GM12878 (cell line): ENCODE data around the gene CIRBP. TPM values are rescaled to one million over a fixed set of nuclear protein-coding genes. Genes with fewer than 3 reads are reported as not detected.

Experiments
- BMI1 ChIP-seq: fragments of 450-650 bp; IDR thresholded peaks from 2 replicates; pipeline ENCODE4 v1.6.1; 2016; ENCODE audit warnings: mild to moderate bottlenecking, moderate library complexity, borderline replicate concordance
- CEBPB ChIP-seq, 2 experiments: fragments of 150-350 bp in 1 of 2; IDR thresholded peaks; 2 replicates each; pipeline ENCODE4 v1.6.1; 2012 to 2014; ENCODE audit warnings: low read depth in 2 of 2, low read length in 2 of 2, borderline replicate concordance in 1 of 2, inconsistent platforms in 1 of 2
- CREB1 ChIP-seq: IDR thresholded peaks from 2 replicates; pipeline ENCODE4 v1.6.1; 2012; ENCODE audit warnings: low read depth, mild to moderate bottlenecking, inconsistent platforms
- NR2F1 ChIP-seq: fragments of 450-650 bp; conservative IDR thresholded peaks from 2 replicates; pipeline ENCODE4 v1.6.1; 2017; ENCODE audit warnings: mild to moderate bottlenecking
- SMAD1 ChIP-seq: fragments of 450-650 bp; IDR thresholded peaks from 2 replicates; pipeline ENCODE4 v1.6.1; 2018; ENCODE audit warnings: mild to moderate bottlenecking, low read depth; ENCODE audit not compliant: partially characterized antibody
- STAT1 ChIP-seq: fragments of 450-650 bp; conservative IDR thresholded peaks from 2 replicates; pipeline ENCODE4 v1.6.1; 2014; ENCODE audit warnings: antibody characterized with exemption, mild to moderate bottlenecking
- SUPT20H ChIP-seq: IDR thresholded peaks from 2 replicates; pipeline ENCODE4 v1.6.1; 2011; ENCODE audit warnings: low read depth, mild to moderate bottlenecking, low read length, moderate library complexity, borderline replicate concordance; ENCODE audit not compliant: control insufficient read depth
- TBL1XR1 ChIP-seq: IDR thresholded peaks from 2 replicates; pipeline ENCODE4 v1.6.1; 2012; ENCODE audit warnings: low read depth, low read length, improper control_type of control experiment
- ZNF274 ChIP-seq: IDR thresholded peaks from one replicate; pipeline ENCODE4 v1.8.0; 2011; ENCODE audit not compliant: insufficient read length, insufficient read depth
- polyA plus RNA-seq, 11 experiments: library from polyadenylated mRNA; depleted of rRNA in 4 of 11; unstranded in 6 of 11; stranded (reverse) in 5 of 11; fragments of >200 nt; fragmentation: Nextera tagmentation in 4 of 11; fragmentation: Illumina TruSeq in 1 of 11; extraction: Ambion mirVana in 4 of 11; extraction: Trizol in 1 of 11; gene quantifications; 1 replicate in 1 of 11; 2 replicates in 10 of 11; pipeline versions ENCODE4 v1.2.1 to v1.2.3, GENCODE V29; 2011 to 2016; ENCODE audit warnings: inconsistent platforms in 2 of 11, missing spikeins in 2 of 11, low read depth in 1 of 11
- total RNA-seq, 4 experiments: library from RNA; depleted of rRNA in 3 of 4; stranded (reverse); fragments of >200 nt in 3 of 4; fragmentation: Illumina TruSeq in 1 of 4; extraction: Trizol in 1 of 4; gene quantifications; 2 replicates each; pipeline versions ENCODE4 v1.2.1 to v1.2.3, GENCODE V29; 2013 to 2021
- TF ChIP-seq, protein P1 (sequence below): fragments of 450-650 bp; IDR thresholded peaks from 2 replicates; pipeline ENCODE4 v1.6.1; 2017; ENCODE audit warnings: mild to moderate bottlenecking
- TF ChIP-seq, protein P2 (sequence below): fragments of 450-650 bp; IDR thresholded peaks from 2 replicates; pipeline ENCODE4 v1.6.1; 2017; ENCODE audit warnings: low read depth, mild to moderate bottlenecking, moderate library complexity
- TF ChIP-seq, protein P3 (sequence below): fragments of 450-650 bp; IDR thresholded peaks from 2 replicates; pipeline ENCODE4 v1.6.1; 2017; ENCODE audit warnings: antibody characterized with exemption, mild to moderate bottlenecking, moderate library complexity
- TF ChIP-seq, protein P4 (sequence below): fragments of 450-650 bp; IDR thresholded peaks from 2 replicates; pipeline ENCODE4 v1.6.1; 2018; ENCODE audit warnings: mild to moderate bottlenecking, low read depth, moderate library complexity; ENCODE audit not compliant: partially characterized antibody
- TF ChIP-seq, protein P5 (sequence below): IDR thresholded peaks from 2 replicates; pipeline ENCODE4 v1.6.1; 2011; ENCODE audit warnings: low read depth, mild to moderate bottlenecking, low read length, moderate library complexity, borderline replicate concordance; ENCODE audit errors: extremely low read depth
- TF ChIP-seq, protein P6 (sequence below): fragments of 450-650 bp; conservative IDR thresholded peaks from 2 replicates; pipeline ENCODE4 v1.6.1; 2017; ENCODE audit warnings: mild to moderate bottlenecking, moderate library complexity

CIRBP gene
- total and polyA plus RNA-seq, 10 of the 15 experiments (the other 5 are each of a cell fraction or from before 2014, with no cell fraction given), result 27.6 to 335 (median 229) TPM

DNA sequence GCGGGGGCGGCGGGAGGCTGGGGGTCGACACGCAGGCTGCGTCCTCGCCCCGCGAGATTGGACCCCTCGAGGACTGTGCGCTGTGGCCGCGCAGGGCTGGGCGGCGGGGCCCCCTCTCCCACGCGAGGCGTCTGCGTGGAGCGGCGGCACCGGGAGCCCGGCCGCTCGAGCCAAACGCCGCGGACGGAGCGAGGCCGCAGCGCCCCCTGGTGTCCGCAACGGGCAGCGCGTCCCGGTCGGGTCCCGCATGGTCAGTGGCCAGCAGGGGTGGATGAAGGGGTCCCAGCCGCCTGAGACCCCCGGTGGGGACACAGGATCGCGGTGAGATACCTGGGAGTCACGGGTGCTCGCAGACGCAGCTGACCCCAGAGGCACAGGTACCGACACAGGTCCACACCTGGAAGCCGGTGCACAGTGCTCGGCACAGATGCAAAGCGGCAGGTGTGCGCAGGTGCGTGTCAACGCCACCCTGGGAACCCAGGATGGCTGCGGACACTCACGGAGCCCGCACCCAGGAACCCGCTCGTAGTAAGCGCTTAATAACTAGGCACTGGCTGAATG is 2.1 kb upstream of the CIRBP start (continued):
- TF ChIP-seq, protein P1, sequence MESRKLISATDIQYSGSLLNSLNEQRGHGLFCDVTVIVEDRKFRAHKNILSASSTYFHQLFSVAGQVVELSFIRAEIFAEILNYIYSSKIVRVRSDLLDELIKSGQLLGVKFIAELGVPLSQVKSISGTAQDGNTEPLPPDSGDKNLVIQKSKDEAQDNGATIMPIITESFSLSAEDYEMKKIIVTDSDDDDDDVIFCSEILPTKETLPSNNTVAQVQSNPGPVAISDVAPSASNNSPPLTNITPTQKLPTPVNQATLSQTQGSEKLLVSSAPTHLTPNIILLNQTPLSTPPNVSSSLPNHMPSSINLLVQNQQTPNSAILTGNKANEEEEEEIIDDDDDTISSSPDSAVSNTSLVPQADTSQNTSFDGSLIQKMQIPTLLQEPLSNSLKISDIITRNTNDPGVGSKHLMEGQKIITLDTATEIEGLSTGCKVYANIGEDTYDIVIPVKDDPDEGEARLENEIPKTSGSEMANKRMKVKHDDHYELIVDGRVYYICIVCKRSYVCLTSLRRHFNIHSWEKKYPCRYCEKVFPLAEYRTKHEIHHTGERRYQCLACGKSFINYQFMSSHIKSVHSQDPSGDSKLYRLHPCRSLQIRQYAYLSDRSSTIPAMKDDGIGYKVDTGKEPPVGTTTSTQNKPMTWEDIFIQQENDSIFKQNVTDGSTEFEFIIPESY, result no peak
- TF ChIP-seq CREB1 (no peak), STAT1 (peak; percentile 56; the same call in 1 of the 2 replicates), SMAD1 (no peak), CEBPB (IDR thresholded peaks at IDR 0.05; ENCODE audit: borderline replicate concordance in 1 of 2, low read depth in 2 of 2, low read length in 2 of 2) (0 out of 4 replicates have a peak, but pooled peaks of 1 of the 2 experiments have one; percentile 7), NR2F1 (peak; percentile 79), TBL1XR1 (no peak; the same call in 1 of the 2 replicates), ZNF274 (no peak), BMI1 (no peak), SUPT20H (no peak)
- TF ChIP-seq, protein P2, sequence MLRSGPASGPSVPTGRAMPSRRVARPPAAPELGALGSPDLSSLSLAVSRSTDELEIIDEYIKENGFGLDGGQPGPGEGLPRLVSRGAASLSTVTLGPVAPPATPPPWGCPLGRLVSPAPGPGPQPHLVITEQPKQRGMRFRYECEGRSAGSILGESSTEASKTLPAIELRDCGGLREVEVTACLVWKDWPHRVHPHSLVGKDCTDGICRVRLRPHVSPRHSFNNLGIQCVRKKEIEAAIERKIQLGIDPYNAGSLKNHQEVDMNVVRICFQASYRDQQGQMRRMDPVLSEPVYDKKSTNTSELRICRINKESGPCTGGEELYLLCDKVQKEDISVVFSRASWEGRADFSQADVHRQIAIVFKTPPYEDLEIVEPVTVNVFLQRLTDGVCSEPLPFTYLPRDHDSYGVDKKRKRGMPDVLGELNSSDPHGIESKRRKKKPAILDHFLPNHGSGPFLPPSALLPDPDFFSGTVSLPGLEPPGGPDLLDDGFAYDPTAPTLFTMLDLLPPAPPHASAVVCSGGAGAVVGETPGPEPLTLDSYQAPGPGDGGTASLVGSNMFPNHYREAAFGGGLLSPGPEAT, result no peak
- TF ChIP-seq, protein P3, sequence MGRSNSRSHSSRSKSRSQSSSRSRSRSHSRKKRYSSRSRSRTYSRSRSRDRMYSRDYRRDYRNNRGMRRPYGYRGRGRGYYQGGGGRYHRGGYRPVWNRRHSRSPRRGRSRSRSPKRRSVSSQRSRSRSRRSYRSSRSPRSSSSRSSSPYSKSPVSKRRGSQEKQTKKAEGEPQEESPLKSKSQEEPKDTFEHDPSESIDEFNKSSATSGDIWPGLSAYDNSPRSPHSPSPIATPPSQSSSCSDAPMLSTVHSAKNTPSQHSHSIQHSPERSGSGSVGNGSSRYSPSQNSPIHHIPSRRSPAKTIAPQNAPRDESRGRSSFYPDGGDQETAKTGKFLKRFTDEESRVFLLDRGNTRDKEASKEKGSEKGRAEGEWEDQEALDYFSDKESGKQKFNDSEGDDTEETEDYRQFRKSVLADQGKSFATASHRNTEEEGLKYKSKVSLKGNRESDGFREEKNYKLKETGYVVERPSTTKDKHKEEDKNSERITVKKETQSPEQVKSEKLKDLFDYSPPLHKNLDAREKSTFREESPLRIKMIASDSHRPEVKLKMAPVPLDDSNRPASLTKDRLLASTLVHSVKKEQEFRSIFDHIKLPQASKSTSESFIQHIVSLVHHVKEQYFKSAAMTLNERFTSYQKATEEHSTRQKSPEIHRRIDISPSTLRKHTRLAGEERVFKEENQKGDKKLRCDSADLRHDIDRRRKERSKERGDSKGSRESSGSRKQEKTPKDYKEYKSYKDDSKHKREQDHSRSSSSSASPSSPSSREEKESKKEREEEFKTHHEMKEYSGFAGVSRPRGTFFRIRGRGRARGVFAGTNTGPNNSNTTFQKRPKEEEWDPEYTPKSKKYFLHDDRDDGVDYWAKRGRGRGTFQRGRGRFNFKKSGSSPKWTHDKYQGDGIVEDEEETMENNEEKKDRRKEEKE, result peak; percentile 71; the same call in 1 of the 2 replicates
- TF ChIP-seq, protein P4, sequence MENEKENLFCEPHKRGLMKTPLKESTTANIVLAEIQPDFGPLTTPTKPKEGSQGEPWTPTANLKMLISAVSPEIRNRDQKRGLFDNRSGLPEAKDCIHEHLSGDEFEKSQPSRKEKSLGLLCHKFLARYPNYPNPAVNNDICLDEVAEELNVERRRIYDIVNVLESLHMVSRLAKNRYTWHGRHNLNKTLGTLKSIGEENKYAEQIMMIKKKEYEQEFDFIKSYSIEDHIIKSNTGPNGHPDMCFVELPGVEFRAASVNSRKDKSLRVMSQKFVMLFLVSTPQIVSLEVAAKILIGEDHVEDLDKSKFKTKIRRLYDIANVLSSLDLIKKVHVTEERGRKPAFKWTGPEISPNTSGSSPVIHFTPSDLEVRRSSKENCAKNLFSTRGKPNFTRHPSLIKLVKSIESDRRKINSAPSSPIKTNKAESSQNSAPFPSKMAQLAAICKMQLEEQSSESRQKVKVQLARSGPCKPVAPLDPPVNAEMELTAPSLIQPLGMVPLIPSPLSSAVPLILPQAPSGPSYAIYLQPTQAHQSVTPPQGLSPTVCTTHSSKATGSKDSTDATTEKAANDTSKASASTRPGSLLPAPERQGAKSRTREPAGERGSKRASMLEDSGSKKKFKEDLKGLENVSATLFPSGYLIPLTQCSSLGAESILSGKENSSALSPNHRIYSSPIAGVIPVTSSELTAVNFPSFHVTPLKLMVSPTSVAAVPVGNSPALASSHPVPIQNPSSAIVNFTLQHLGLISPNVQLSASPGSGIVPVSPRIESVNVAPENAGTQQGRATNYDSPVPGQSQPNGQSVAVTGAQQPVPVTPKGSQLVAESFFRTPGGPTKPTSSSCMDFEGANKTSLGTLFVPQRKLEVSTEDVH, result no peak
- TF ChIP-seq, protein P5, sequence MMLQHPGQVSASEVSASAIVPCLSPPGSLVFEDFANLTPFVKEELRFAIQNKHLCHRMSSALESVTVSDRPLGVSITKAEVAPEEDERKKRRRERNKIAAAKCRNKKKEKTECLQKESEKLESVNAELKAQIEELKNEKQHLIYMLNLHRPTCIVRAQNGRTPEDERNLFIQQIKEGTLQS, result no peak
- TF ChIP-seq, protein P6, sequence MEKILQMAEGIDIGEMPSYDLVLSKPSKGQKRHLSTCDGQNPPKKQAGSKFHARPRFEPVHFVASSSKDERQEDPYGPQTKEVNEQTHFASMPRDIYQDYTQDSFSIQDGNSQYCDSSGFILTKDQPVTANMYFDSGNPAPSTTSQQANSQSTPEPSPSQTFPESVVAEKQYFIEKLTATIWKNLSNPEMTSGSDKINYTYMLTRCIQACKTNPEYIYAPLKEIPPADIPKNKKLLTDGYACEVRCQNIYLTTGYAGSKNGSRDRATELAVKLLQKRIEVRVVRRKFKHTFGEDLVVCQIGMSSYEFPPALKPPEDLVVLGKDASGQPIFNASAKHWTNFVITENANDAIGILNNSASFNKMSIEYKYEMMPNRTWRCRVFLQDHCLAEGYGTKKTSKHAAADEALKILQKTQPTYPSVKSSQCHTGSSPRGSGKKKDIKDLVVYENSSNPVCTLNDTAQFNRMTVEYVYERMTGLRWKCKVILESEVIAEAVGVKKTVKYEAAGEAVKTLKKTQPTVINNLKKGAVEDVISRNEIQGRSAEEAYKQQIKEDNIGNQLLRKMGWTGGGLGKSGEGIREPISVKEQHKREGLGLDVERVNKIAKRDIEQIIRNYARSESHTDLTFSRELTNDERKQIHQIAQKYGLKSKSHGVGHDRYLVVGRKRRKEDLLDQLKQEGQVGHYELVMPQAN, result peak; percentile 96
